ENCODE data around the gene DCD. TPM values are rescaled to one million over a fixed set of nuclear protein-coding genes. Genes with fewer than 3 reads are reported as not detected.

DCD gene
- total RNA-seq, 6 donors from 2014 or later: not detected

DNA sequence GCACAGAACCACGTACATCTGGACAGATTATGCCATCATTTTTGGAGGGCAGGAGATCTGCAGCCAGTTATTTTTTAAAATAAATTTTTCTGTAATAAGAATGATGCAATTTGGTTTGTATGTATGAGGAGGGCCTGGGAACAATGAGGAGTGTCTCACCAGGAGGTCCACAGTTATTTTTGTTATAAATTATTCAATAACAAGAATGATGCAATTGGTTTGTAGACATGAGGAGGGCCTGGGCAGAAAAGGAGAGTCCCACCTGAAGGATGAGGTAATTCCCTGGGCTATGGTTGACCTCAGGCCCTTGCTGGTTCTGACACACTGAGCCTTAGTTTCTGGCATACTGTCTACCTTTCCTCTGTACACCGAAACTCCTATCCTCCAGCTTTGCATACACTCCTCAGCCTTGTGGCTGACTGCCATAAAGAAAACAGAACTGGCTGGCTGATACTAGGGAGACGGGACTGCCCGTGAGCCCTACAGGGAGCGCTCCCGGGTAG, 9.0 kb upstream of the DCD start:
- H3K4me3 ChIP-seq: no peak overlapping the region
- no peaks in the 10 kb centered on the region for H3K36me3 ChIP-seq
- H3K9me3 ChIP-seq: no peaks in the 10 kb centered on the region
- no peaks in the 10 kb centered on the region for H3K4me1 ChIP-seq
- no peak for DNase-seq
- TF ChIP-seq POLR2A (IDR thresholded peaks at IDR 0.05) (no peak), POLR2AphosphoS5 (IDR thresholded peaks at IDR 0.05) (no peak), EP300 (IDR thresholded peaks at IDR 0.05) (no peak)
- TF ChIP-seq, protein P1, sequence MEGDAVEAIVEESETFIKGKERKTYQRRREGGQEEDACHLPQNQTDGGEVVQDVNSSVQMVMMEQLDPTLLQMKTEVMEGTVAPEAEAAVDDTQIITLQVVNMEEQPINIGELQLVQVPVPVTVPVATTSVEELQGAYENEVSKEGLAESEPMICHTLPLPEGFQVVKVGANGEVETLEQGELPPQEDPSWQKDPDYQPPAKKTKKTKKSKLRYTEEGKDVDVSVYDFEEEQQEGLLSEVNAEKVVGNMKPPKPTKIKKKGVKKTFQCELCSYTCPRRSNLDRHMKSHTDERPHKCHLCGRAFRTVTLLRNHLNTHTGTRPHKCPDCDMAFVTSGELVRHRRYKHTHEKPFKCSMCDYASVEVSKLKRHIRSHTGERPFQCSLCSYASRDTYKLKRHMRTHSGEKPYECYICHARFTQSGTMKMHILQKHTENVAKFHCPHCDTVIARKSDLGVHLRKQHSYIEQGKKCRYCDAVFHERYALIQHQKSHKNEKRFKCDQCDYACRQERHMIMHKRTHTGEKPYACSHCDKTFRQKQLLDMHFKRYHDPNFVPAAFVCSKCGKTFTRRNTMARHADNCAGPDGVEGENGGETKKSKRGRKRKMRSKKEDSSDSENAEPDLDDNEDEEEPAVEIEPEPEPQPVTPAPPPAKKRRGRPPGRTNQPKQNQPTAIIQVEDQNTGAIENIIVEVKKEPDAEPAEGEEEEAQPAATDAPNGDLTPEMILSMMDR (IDR thresholded peaks at IDR 0.05): no peak
- ATAC-seq (ENCODE audit: low FRiP score in 2 of 2): no peak
- no peak overlapping the region for H3K27ac ChIP-seq
- WGBS, 2 donors: 85 to 86% methylated on average over 6 of the region's 6 CpGs
- H3K27me3 ChIP-seq: no peaks in the 10 kb centered on the region

GRCh38 chr12:54654926-54655325, 6.8 kb upstream of the DCD start:
- H3K4me3 ChIP-seq: no peak overlapping the region
- 33 to 39% methylated on average over 2 of the region's 2 CpGs for WGBS, 2 donors
- H3K36me3 ChIP-seq: no peaks in the 10 kb centered on the region
- no peak for DNase-seq
- no peak overlapping the region for H3K27ac ChIP-seq
- H3K27me3 ChIP-seq: no peaks in the 10 kb centered on the region
- no peaks in the 10 kb centered on the region for H3K9me3 ChIP-seq
- ATAC-seq (ENCODE audit: low FRiP score in 2 of 2): no peak
- TF ChIP-seq POLR2AphosphoS5 (IDR thresholded peaks at IDR 0.05) (no peak), POLR2A (IDR thresholded peaks at IDR 0.05) (no peak), EP300 (IDR thresholded peaks at IDR 0.05) (no peak)
- TF ChIP-seq, protein P1 (IDR thresholded peaks at IDR 0.05): no peak
- H3K4me1 ChIP-seq: no peaks in the 10 kb centered on the region

GRCh38 chr12:54653025-54653424, 4.9 kb upstream of the DCD start:
- no peak for DNase-seq
- TF ChIP-seq POLR2AphosphoS5 (IDR thresholded peaks at IDR 0.05) (no peak), EP300 (IDR thresholded peaks at IDR 0.05) (no peak), POLR2A (IDR thresholded peaks at IDR 0.05) (no peak)
- TF ChIP-seq, protein P1 (IDR thresholded peaks at IDR 0.05): no peak
- Histone ChIP-seq H3K36me3 (no peaks in the 10 kb centered on the region), H3K9me3 (no peaks in the 10 kb centered on the region), H3K27ac (no peak overlapping the region), H3K4me1 (no peaks in the 10 kb centered on the region), H3K27me3 (no peaks in the 10 kb centered on the region), H3K4me3 (no peak overlapping the region)
- no peak for ATAC-seq (ENCODE audit: low FRiP score in 2 of 2)
- 63 to 78% methylated on average over 9 of the region's 9 CpGs for WGBS, 2 donors

GRCh38 chr12:54650889-54651288, 2.7 kb upstream of the DCD start:
- Histone ChIP-seq H3K27ac (no peak overlapping the region), H3K4me1 (no peaks in the 10 kb centered on the region), H3K27me3 (no peaks in the 10 kb centered on the region), H3K36me3 (no peaks in the 10 kb centered on the region), H3K9me3 (no peaks in the 10 kb centered on the region), H3K4me3 (no peak overlapping the region)
- TF ChIP-seq POLR2AphosphoS5 (IDR thresholded peaks at IDR 0.05) (no peak), POLR2A (IDR thresholded peaks at IDR 0.05) (no peak), EP300 (IDR thresholded peaks at IDR 0.05) (no peak)
- TF ChIP-seq, protein P1 (IDR thresholded peaks at IDR 0.05): no peak
- ATAC-seq (ENCODE audit: low FRiP score in 2 of 2) (no peak), DNase-seq (no peak)
- 75 to 85% methylated on average over 5 of the region's 5 CpGs for WGBS, 2 donors

DNA sequence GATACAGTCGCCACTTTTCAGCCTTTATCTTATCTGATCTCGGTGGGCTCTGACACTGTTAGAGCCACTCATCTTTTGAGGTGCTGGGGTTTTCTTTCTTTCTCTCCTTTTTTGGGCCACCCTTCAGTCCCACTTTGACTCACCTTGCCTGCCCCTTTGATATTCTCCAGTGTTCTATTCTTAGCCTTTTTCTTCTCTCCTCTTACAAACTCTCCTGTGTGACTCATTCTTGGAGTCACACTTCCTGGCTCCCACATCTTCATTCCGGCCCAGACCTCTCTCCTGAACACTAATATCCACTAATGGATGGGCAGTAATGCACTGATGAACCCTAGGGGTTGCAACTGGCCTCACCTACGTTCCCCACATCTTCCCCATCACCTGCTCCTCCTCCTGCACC, 2.2 kb upstream of the DCD start:
- H3K27me3 ChIP-seq: no peaks in the 10 kb centered on the region
- H3K9me3 ChIP-seq: no peaks in the 10 kb centered on the region
- ATAC-seq (ENCODE audit: low FRiP score in 2 of 2) (no peak), DNase-seq (no peak)
- H3K4me1 ChIP-seq: no peaks in the 10 kb centered on the region
- no peaks in the 10 kb centered on the region for H3K36me3 ChIP-seq
- H3K4me3 ChIP-seq: no peak overlapping the region
- H3K27ac ChIP-seq: no peak overlapping the region
- no peak for TF ChIP-seq POLR2AphosphoS5 (IDR thresholded peaks at IDR 0.05)
- TF ChIP-seq, protein P1 (IDR thresholded peaks at IDR 0.05): no peak
- TF ChIP-seq POLR2A (IDR thresholded peaks at IDR 0.05): no peak
- TF ChIP-seq EP300 (IDR thresholded peaks at IDR 0.05): no peak
- 58 to 65% methylated on average over 4 of the region's 4 CpGs for WGBS, 2 donors

Measured in upper lobe of left lung (tissue), 6 donors.